Left ventricle myocardium inferior (tissue), 1 donor: ENCODE data around the gene AP3S2. TPM values are rescaled to one million over a fixed set of nuclear protein-coding genes. Genes with fewer than 3 reads are reported as not detected.

Experiments
- DNase-seq: peaks from one replicate; pipeline ENCODE4 v3.0.0-alpha.2; 2020
- H3K27ac ChIP-seq: fragments of 200-600 bp; replicated peaks from 2 replicates; pipeline ENCODE4 v1.8.0; 2021
- H3K27me3 ChIP-seq: fragments of 200-600 bp; 2 replicates; pipeline ENCODE4 v1.8.0; 2021; ENCODE audit warnings: low read depth
- H3K36me3 ChIP-seq: fragments of 200-600 bp; 2 replicates; pipeline ENCODE4 v1.8.0; 2021
- H3K4me1 ChIP-seq: fragments of 200-600 bp; 2 replicates; pipeline ENCODE4 v1.8.0; 2021
- H3K4me3 ChIP-seq: fragments of 200-600 bp; 2 replicates; pipeline ENCODE4 v1.8.0; 2021; ENCODE audit warnings: mild to moderate bottlenecking, moderate library complexity
- H3K9me3 ChIP-seq: fragments of 200-600 bp; replicated peaks from 2 replicates; pipeline ENCODE4 v1.8.0; 2021
- intact Hi-C: fragments of 100-400 bp; cut with micrococcal nuclease; formaldehyde crosslinking; loops from one replicate; pipeline ENCODE4 v1.11.0; 2022
- total RNA-seq: library from RNA; stranded (reverse); fragmentation: NEBNext Ultra II Directional; extraction: Animal tissue kit (Norgen Biotek cat#: 25700); gene quantifications from one replicate; pipeline ENCODE4 v1.2.1, GENCODE V29; 2021
- TF ChIP-seq, protein P1 (sequence below): fragments of 200-600 bp; IDR thresholded peaks from 2 replicates; pipeline ENCODE4 v1.8.0; 2021; ENCODE audit warnings: antibody characterized with exemption, mild to moderate bottlenecking, borderline replicate concordance
- donor health status: DM: no; HTN: yes; CAD: no; lungs with severe emphysema.

Gene AP3S2
- total RNA-seq, 1 donor from 2014 or later = 44.1 TPM

DNA sequence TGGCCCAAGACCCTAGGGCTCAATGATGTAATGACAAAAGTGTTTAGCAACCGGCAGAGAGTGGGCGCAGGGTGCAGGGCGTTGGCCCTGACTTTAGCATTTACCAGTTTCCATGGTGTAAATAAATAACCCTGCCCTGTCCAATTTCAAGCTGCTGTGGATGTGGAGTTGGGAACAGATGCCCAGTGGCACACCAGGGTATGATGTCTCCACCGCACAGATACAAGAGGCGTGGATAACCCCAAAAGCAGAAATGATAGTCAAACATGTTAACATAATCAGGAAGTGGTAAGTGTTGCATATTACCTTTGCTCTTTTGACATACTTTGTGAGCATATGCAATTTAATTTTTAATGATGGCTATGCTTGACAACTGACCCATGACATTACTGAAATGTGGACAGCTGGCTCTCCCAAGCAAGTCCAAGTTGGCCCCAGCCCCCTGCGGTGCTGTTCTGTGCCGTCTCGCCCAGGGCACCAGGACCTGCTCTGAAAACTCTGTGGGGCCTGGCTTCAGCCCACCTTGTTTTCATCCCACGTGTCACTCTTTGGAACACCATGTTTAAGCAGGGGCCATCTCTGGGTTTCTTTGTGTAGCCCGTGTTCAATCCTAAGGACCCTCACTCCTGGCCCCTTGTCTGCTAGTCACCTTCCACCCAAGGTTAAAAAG lies 68.4 kb downstream of the AP3S2 start:
- H3K36me3 ChIP-seq = no peaks in the 10 kb centered on the region
- no peak for DNase-seq
- peaks cover 18% of the 10 kb centered on the region for H3K4me1 ChIP-seq
- no peak overlapping the region for H3K27ac ChIP-seq
- peaks cover 15% of the 10 kb centered on the region for H3K27me3 ChIP-seq
- intact Hi-C loops = no loop called here
- no peak overlapping the region for H3K4me3 ChIP-seq
- TF ChIP-seq, protein P1, sequence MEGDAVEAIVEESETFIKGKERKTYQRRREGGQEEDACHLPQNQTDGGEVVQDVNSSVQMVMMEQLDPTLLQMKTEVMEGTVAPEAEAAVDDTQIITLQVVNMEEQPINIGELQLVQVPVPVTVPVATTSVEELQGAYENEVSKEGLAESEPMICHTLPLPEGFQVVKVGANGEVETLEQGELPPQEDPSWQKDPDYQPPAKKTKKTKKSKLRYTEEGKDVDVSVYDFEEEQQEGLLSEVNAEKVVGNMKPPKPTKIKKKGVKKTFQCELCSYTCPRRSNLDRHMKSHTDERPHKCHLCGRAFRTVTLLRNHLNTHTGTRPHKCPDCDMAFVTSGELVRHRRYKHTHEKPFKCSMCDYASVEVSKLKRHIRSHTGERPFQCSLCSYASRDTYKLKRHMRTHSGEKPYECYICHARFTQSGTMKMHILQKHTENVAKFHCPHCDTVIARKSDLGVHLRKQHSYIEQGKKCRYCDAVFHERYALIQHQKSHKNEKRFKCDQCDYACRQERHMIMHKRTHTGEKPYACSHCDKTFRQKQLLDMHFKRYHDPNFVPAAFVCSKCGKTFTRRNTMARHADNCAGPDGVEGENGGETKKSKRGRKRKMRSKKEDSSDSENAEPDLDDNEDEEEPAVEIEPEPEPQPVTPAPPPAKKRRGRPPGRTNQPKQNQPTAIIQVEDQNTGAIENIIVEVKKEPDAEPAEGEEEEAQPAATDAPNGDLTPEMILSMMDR = no peak
- H3K9me3 ChIP-seq = no peaks in the 10 kb centered on the region

DNA sequence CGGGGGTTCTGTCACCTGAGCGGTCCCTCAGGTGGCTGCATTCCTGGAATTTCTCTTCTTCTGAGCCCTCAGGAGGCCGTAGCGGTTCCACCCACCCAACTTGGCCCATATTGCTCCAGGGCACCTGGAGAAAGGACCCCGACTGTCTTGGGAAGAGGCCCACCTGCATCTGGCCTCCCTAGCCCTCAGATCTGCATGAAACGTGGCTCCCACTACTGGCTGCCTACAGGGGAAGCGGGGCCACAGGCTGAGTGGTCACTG lies 69.3 kb downstream of the AP3S2 start:
- H3K27me3 ChIP-seq = peaks cover 15% of the 10 kb centered on the region
- no peak for DNase-seq
- H3K4me1 ChIP-seq = peaks cover 18% of the 10 kb centered on the region
- no peak overlapping the region for H3K4me3 ChIP-seq
- intact Hi-C loops = no loop called here
- no peak overlapping the region for H3K27ac ChIP-seq
- no peaks in the 10 kb centered on the region for H3K36me3 ChIP-seq
- TF ChIP-seq, protein P1 = no peak
- H3K9me3 ChIP-seq = no peaks in the 10 kb centered on the region

DNA sequence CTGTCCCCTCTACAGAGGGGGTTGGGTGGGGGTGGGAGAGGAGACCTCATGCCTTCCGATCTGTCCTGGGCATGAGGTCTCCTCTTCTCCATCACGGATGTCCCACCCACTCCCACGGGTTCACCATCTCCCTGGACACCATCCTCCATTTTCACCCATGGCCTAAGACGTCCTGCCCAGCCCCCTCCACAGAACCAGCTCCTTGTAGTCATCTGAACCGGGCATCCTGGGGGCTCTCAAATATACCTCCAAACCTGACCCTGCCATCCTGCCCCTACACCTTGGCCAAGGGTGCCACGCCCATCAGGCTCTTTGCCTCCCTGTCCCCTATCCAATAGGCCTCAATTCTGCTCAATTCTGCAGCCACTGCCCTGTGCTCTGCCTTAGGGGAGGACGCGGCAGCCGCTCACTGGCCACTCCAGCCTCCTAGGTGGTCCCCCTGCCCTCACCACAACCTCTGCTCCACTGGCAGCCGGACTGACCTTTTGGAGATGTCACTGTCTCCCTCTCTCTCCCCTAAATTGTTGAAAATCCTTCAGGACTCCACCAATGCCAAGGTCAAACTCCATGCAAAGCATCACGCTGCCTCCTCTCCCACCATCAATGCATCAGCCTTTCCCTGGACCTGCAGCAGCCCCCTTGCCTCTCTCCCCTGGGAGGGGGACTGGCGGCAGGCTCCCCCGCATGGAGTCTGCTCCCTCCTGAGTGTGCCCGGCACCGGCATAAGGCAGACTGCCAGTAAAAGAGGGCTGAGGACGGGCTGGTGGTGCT lies 69.8 kb downstream of the AP3S2 start:
- Histone ChIP-seq H3K9me3 (no peaks in the 10 kb centered on the region), H3K36me3 (no peaks in the 10 kb centered on the region), H3K27me3 (peaks cover 17% of the 10 kb centered on the region), H3K27ac (no peak overlapping the region), H3K4me1 (peaks cover 16% of the 10 kb centered on the region), H3K4me3 (no peak overlapping the region)
- TF ChIP-seq, protein P1 = no peak
- DNase-seq = no peak
- intact Hi-C loops = no loop called here

DNA sequence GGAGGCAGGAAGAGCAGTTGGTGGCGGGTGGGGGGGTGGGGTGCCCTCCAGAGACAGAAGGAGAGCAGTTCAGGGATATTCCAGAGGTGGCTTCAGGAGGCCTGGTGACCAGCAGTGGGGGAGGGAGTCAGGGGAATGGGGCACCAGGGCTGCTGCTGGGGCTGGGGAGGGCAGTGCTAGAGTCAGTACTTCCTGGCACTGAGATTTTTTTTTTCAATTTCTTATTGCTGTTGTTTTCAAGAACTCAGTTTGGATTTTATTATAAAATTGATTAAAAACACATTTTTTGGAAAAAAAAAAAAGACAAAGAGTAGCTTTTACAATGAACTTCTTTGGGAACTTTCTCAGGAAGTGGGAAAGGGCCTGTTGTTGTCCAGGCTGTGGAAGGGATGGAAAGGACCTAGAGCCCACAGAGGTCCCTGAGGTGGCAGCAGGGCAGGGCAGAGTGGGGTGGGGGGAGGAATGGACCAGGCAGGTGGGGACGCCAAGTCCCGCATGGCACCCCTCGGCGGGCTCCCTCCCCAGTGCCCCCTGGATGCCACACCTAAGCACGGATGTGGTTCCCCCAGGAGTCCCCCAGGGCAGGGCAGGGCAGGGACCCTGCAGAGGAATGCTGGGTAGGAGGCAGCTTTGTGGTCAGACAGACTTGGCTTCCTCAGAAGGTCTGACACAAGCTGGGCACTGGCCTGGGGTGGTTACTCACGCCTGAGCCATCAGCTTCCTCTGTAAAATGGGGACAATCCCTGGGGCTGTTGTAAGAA lies 70.7 kb downstream of the AP3S2 start:
- Histone ChIP-seq H3K27me3 (peaks cover 25% of the 10 kb centered on the region), H3K36me3 (no peaks in the 10 kb centered on the region), H3K4me3 (no peak overlapping the region), H3K9me3 (no peaks in the 10 kb centered on the region), H3K4me1 (peaks cover 7% of the 10 kb centered on the region), H3K27ac (no peak overlapping the region)
- intact Hi-C loops = no loop called here
- TF ChIP-seq, protein P1 = no peak
- no peak for DNase-seq

DNA sequence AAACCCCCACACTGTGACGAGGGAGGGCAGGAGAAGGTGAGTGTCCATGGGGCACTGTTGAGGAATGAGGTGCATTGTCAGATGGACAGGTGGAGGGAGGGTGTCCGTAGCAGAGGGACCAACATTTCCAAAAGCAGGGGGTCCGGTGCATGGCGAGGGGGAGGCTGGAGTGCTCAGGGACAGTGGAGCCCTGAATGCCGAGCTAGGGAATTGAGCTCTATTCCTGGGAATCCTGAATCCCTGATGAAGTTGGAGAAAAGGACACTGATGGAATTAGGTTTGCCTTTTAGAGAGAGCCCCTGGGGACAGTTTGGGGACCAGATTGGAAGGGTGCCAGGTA lies 71.2 kb downstream of the AP3S2 start:
- H3K27me3 ChIP-seq = peaks cover 31% of the 10 kb centered on the region
- DNase-seq = no peak
- H3K9me3 ChIP-seq = no peaks in the 10 kb centered on the region
- no peaks in the 10 kb centered on the region for H3K36me3 ChIP-seq
- intact Hi-C loops = no loop called here
- H3K27ac ChIP-seq = no peak overlapping the region
- H3K4me3 ChIP-seq = no peak overlapping the region
- H3K4me1 ChIP-seq = peaks cover 1% of the 10 kb centered on the region
- TF ChIP-seq, protein P1 = no peak
